ENCODE measurements around the gene MCTP1.

DNA sequence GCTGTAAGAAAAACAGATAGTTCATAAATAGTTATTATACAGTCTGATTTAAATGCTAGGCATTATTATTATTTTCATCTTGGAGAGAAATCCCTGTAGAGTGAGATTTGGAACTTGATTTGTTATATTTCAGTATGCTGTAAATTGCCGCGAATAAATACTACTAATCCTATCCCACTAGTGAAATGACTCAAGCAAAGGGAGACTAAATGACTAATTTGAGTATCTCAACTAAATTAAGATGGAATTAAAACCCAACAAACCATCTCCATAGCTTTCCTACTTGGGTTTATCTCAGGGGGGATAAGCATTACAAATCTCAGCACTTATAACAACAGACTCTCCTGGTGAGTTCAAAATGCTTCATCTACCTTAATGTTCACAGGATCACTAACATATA, 206.0 kb downstream of the MCTP1 start:
- TF ChIP-seq, protein P1, sequence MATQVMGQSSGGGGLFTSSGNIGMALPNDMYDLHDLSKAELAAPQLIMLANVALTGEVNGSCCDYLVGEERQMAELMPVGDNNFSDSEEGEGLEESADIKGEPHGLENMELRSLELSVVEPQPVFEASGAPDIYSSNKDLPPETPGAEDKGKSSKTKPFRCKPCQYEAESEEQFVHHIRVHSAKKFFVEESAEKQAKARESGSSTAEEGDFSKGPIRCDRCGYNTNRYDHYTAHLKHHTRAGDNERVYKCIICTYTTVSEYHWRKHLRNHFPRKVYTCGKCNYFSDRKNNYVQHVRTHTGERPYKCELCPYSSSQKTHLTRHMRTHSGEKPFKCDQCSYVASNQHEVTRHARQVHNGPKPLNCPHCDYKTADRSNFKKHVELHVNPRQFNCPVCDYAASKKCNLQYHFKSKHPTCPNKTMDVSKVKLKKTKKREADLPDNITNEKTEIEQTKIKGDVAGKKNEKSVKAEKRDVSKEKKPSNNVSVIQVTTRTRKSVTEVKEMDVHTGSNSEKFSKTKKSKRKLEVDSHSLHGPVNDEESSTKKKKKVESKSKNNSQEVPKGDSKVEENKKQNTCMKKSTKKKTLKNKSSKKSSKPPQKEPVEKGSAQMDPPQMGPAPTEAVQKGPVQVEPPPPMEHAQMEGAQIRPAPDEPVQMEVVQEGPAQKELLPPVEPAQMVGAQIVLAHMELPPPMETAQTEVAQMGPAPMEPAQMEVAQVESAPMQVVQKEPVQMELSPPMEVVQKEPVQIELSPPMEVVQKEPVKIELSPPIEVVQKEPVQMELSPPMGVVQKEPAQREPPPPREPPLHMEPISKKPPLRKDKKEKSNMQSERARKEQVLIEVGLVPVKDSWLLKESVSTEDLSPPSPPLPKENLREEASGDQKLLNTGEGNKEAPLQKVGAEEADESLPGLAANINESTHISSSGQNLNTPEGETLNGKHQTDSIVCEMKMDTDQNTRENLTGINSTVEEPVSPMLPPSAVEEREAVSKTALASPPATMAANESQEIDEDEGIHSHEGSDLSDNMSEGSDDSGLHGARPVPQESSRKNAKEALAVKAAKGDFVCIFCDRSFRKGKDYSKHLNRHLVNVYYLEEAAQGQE (IDR thresholded peaks at IDR 0.05; ENCODE audit: low read depth) = no peak
- TF ChIP-seq USF1 (IDR thresholded peaks at IDR 0.05) (no peak), NFIC (IDR thresholded peaks at IDR 0.05) (no peak), YY1 (IDR thresholded peaks at IDR 0.05; ENCODE audit: low read depth) (no peak), MAX (IDR thresholded peaks at IDR 0.05) (no peak), FOXM1 (IDR thresholded peaks at IDR 0.05; ENCODE audit: borderline replicate concordance, low read depth) (no peak), EP300 (IDR thresholded peaks at IDR 0.05; ENCODE audit: borderline replicate concordance) (no peak), TAF1 (IDR thresholded peaks at IDR 0.05; ENCODE audit: low read depth) (no peak), EGR1 (IDR thresholded peaks at IDR 0.05) (no peak), RAD21 (IDR thresholded peaks at IDR 0.05; ENCODE audit: low read depth) (no peak), CREB1 (IDR thresholded peaks at IDR 0.05; ENCODE audit: low read depth) (no peak), ZBTB7A (IDR thresholded peaks at IDR 0.05; ENCODE audit: low read depth) (no peak)
